ENCODE data around the gene IGLL1. TPM values are rescaled to one million over a fixed set of nuclear protein-coding genes. Genes with fewer than 3 reads are reported as not detected.
"Not testable (repeated sequence)": the region's sequence is repeated elsewhere in the genome, so short reads cannot be mapped to it uniquely, and the experiment has no call there.

IGLL1 gene
- total RNA-seq, 1 experiment from 2014 or later: not detected

DNA sequence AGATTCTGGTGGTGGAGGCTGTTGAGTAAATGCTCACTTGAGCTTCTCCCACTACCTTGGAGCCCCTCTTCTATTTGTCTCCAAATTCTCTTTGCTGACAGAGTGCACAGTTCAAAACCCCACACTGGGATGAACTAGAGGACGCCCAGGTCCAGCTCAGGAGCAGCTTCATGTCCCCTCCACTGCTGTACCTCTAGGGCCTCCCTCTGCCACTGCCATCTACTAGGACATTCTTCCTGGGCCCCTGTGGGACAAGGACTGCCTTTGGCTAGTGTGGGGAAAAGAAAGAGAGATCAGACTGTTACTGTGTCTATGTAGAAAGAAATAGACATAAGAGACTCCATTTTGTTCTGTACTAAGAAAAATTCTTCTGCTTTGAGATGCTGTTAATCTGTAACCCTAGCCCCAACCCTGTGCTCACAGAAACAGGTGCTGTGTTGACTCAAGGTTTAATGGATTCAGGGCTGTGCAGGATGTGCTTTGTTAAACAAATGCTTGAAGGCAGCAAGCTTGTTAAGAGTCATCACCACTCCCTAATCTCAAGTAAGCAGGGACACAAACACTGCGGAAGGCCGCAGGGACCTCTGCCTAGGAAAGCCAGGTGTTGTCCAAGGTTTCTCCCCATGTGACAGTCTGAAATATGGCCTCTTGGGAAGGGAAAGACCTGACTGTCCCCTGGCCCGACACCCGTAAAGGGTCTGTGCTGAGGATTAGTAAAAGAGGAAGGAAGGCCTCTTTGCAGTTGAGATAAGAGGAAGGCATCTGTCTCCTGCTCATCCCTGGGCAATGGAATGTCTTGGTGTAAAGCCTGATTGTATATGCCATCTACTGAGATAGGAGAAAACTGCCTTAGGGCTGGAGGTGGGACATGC is 44.1 kb downstream of the IGLL1 start:
- POLR2A ChIA-PET; H3K27me3 ChIP-seq (ENCODE audit: control insufficient read depth, insufficient read depth, low read length); H3K4me3 ChIP-seq (ENCODE audit: low read depth in 2 of 2, low read length in 2 of 2); ATAC-seq; DNase-seq (ENCODE audit: low read depth, low spot score); in situ Hi-C loops (cut with HindIII; ENCODE audit: low pct_unique_long_range_greater_than_20kb, low sequenced_read_pairs); H3K36me3 ChIP-seq (ENCODE audit: control insufficient read depth, insufficient read depth, low read length); H3K27ac ChIP-seq (ENCODE audit: low read length); BruUV-seq (replicated peaks); H3K4me1 ChIP-seq (ENCODE audit: control insufficient read depth, insufficient read depth, low read length); H3K9me3 ChIP-seq (ENCODE audit: control insufficient read depth, insufficient read depth, low read depth, low read length): not testable (repeated sequence)
- intact Hi-C loops (cut with micrococcal nuclease; ENCODE audit: unreplicated experiment): loop anchor here (10.0 kb wide), 1 partner anchor 131 kb away; no protein-coding TSS in a partner anchor
- CTCF ChIA-PET: interaction anchor here (1.3 kb wide), 1 partner anchor 150 kb away, joined by 5 read pairs; no protein-coding TSS in a partner anchor

DNA sequence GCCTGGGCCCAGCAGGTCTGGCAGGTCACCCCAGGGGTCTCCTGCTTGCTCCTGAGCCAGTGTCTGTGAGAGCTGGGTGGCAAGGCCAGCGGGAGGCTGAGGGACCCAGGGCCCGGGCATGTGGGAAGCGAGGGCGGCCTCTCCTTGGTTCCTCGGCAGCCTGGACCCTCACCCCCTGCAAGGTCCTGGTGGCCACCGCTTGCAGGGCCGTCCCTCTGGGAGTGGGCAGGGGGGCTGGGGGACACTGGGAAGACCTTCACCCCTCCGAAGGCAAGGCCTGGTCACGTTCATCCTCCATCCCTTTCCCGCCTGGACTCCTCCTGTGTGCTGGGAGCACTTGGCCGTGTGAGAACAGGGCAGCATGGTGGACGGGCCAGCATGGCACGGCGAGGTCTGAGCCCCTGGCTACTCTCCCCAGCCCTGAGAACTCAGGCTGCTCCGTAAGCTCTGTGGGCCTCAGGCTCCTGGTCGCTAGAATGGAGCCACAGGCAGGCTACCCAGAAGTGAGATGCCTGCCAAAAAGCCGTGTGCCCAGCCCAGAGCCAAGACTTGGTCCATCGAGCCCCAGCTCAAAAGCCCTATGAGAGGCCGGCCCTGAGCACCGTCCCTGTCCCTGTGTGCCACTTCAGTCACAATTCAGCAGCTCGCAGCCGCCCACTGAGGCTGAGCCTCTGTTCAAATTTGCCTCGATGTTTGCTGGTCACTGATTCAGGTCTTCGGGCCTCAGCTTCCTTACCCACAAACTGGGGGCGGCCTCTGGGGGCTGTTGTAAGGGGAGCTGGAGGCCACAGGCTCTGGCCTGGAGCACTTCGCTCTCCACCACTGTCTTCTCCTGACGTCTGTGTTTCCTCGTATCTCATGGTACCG is 45.0 kb downstream of the IGLL1 start:
- no peak for DNase-seq (ENCODE audit: low read depth, low spot score)
- H3K27me3 ChIP-seq (ENCODE audit: control insufficient read depth, insufficient read depth, low read length): no peaks in the 10 kb centered on the region
- intact Hi-C loops (cut with micrococcal nuclease; ENCODE audit: unreplicated experiment) (loop anchor here (10.0 kb wide), 1 partner anchor 130 kb away; no protein-coding TSS in a partner anchor), in situ Hi-C loops (cut with HindIII; ENCODE audit: low pct_unique_long_range_greater_than_20kb, low sequenced_read_pairs) (no loop called here)
- BruUV-seq (replicated peaks): no TSS peak
- H3K27ac ChIP-seq (ENCODE audit: low read length): no peak overlapping the region
- no peaks in the 10 kb centered on the region for H3K36me3 ChIP-seq (ENCODE audit: control insufficient read depth, insufficient read depth, low read length)
- TF ChIP-seq POLR2AphosphoS5 (IDR thresholded peaks at IDR 0.05; ENCODE audit: low read depth, low read length): no peak
- POLR2A ChIA-PET: no interaction called here
- H3K4me1 ChIP-seq (ENCODE audit: control insufficient read depth, insufficient read depth, low read length): peaks cover 7% of the 10 kb centered on the region; the same call in 1 of the 2 replicates
- H3K9me3 ChIP-seq (ENCODE audit: control insufficient read depth, insufficient read depth, low read depth, low read length): no peaks in the 10 kb centered on the region
- CTCF ChIA-PET: interaction anchor here (0.6 to 1.3 kb wide), 2 partner anchors 149 to 366 kb away, joined by 3 to 5 read pairs; no protein-coding TSS in a partner anchor
- ATAC-seq: no peak
- no peak overlapping the region for H3K4me3 ChIP-seq (ENCODE audit: low read depth in 2 of 2, low read length in 2 of 2)

DNA sequence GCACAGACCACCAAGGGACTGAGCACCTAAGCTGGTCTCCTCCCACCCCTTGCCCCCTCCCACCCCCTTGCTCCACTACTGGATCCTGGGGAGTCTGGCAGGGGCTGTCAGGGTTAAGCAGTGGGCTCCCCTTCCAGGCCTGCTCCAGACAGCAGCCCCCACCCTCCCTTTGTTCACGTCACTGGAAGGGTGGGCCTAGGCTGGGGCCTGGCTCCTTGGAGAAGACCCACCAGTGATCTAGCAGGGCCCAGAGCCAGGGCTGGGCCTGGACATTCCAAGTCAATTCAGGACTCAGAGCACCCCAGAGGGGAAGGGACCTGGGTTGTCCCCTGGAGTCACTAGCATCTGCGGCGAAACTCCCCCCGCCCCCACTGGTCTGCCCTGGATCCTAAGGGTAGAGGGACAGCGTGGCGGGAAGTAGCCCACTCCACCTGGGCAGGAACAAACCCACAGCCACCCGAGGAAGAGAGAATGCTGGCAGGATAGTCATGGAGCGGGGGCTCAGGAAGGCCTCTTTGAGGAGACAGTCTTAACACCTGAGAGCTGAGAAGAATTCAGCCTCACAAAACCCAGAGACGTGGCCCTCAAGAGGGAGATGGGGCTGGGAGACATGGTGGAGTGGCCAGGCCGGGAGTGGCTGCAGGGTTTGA is 45.8 kb downstream of the IGLL1 start:
- H3K27ac ChIP-seq (ENCODE audit: low read length): no peak overlapping the region
- ChIA-PET CTCF (interaction anchor here (0.6 kb wide), 1 partner anchor 365 kb away, joined by 3 read pairs; no protein-coding TSS in a partner anchor), POLR2A (no interaction called here)
- no peaks in the 10 kb centered on the region for H3K9me3 ChIP-seq (ENCODE audit: control insufficient read depth, insufficient read depth, low read depth, low read length)
- TF ChIP-seq TCF7L2 (IDR thresholded peaks at IDR 0.05; ENCODE audit: low read depth, low read length) (no peak), POLR2AphosphoS5 (IDR thresholded peaks at IDR 0.05; ENCODE audit: low read depth, low read length) (no peak), SIN3A (IDR thresholded peaks at IDR 0.05; ENCODE audit: borderline replicate concordance, insufficient read depth, low read depth, low read length) (no peak)
- TF ChIP-seq, protein P1, sequence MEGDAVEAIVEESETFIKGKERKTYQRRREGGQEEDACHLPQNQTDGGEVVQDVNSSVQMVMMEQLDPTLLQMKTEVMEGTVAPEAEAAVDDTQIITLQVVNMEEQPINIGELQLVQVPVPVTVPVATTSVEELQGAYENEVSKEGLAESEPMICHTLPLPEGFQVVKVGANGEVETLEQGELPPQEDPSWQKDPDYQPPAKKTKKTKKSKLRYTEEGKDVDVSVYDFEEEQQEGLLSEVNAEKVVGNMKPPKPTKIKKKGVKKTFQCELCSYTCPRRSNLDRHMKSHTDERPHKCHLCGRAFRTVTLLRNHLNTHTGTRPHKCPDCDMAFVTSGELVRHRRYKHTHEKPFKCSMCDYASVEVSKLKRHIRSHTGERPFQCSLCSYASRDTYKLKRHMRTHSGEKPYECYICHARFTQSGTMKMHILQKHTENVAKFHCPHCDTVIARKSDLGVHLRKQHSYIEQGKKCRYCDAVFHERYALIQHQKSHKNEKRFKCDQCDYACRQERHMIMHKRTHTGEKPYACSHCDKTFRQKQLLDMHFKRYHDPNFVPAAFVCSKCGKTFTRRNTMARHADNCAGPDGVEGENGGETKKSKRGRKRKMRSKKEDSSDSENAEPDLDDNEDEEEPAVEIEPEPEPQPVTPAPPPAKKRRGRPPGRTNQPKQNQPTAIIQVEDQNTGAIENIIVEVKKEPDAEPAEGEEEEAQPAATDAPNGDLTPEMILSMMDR (IDR thresholded peaks at IDR 0.05): no peak
- TF ChIP-seq, protein P2, sequence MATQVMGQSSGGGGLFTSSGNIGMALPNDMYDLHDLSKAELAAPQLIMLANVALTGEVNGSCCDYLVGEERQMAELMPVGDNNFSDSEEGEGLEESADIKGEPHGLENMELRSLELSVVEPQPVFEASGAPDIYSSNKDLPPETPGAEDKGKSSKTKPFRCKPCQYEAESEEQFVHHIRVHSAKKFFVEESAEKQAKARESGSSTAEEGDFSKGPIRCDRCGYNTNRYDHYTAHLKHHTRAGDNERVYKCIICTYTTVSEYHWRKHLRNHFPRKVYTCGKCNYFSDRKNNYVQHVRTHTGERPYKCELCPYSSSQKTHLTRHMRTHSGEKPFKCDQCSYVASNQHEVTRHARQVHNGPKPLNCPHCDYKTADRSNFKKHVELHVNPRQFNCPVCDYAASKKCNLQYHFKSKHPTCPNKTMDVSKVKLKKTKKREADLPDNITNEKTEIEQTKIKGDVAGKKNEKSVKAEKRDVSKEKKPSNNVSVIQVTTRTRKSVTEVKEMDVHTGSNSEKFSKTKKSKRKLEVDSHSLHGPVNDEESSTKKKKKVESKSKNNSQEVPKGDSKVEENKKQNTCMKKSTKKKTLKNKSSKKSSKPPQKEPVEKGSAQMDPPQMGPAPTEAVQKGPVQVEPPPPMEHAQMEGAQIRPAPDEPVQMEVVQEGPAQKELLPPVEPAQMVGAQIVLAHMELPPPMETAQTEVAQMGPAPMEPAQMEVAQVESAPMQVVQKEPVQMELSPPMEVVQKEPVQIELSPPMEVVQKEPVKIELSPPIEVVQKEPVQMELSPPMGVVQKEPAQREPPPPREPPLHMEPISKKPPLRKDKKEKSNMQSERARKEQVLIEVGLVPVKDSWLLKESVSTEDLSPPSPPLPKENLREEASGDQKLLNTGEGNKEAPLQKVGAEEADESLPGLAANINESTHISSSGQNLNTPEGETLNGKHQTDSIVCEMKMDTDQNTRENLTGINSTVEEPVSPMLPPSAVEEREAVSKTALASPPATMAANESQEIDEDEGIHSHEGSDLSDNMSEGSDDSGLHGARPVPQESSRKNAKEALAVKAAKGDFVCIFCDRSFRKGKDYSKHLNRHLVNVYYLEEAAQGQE (IDR thresholded peaks at IDR 0.05; ENCODE audit: insufficient read depth in 1 of 2, low read depth in 2 of 2, low read length in 1 of 2): no peak
- H3K27me3 ChIP-seq (ENCODE audit: control insufficient read depth, insufficient read depth, low read length): no peaks in the 10 kb centered on the region
- peaks cover 7% of the 10 kb centered on the region; the same call in 1 of the 2 replicates for H3K4me1 ChIP-seq (ENCODE audit: control insufficient read depth, insufficient read depth, low read length)
- DNase-seq (ENCODE audit: low read depth, low spot score): no peak
- H3K36me3 ChIP-seq (ENCODE audit: control insufficient read depth, insufficient read depth, low read length): no peaks in the 10 kb centered on the region
- BruUV-seq (replicated peaks): no TSS peak
- no peak overlapping the region for H3K4me3 ChIP-seq (ENCODE audit: low read depth in 2 of 2, low read length in 2 of 2)
- intact Hi-C loops (cut with micrococcal nuclease; ENCODE audit: unreplicated experiment) (loop anchor here (10.0 kb wide), 1 partner anchor 130 kb away; no protein-coding TSS in a partner anchor), in situ Hi-C loops (cut with HindIII; ENCODE audit: low pct_unique_long_range_greater_than_20kb, low sequenced_read_pairs) (no loop called here)
- no peak for ATAC-seq

Data from Panc1 (cell line).